GM23338 (cell line): ENCODE measurements around the gene C17orf107. TPM values are rescaled to one million over a fixed set of nuclear protein-coding genes. Genes with fewer than 3 reads are reported as not detected.

ENCODE experiments used
- ATAC-seq: fragments of 200-7000 bp; cut with Tn5 transposase; 3 replicates; pipeline ENCODE4 v1.9.1; 2020
- DNase-seq: peaks from one replicate; pipeline ENCODE4 v3.0.0-alpha.2; 2015; ENCODE audit warnings: low spot score
- H2AFZ ChIP-seq: fragments of 200-600 bp; sonication (generic); 2 replicates; pipeline ENCODE4 v1.8.0; 2016; ENCODE audit warnings: antibody characterized with exemption, mild to moderate bottlenecking, moderate library complexity
- H3F3A ChIP-seq: fragments of 200-600 bp; sonication (generic); replicated peaks from 2 replicates; pipeline ENCODE4 v1.8.0; 2017; ENCODE audit warnings: antibody characterized with exemption, mixed run types, low read depth
- H3K27ac ChIP-seq: fragments of 200-600 bp; sonication (generic); 2 replicates; pipeline ENCODE4 v1.6.1; 2016; ENCODE audit warnings: low read depth
- H3K27me3 ChIP-seq: fragments of 200-600 bp; sonication (generic); 2 replicates; pipeline ENCODE4 v1.8.0; 2016; ENCODE audit warnings: mild to moderate bottlenecking, mixed run types, moderate library complexity; ENCODE audit not compliant: insufficient read depth
- H3K36me3 ChIP-seq: fragments of 200-600 bp; sonication (generic); 2 replicates; pipeline ENCODE4 v1.8.0; 2016; ENCODE audit warnings: mild to moderate bottlenecking; ENCODE audit not compliant: insufficient read depth
- H3K4me1 ChIP-seq: fragments of 200-600 bp; sonication (generic); 2 replicates; pipeline ENCODE4 v1.8.0; 2016; ENCODE audit warnings: mild to moderate bottlenecking, moderate library complexity; ENCODE audit not compliant: insufficient read depth
- H3K4me2 ChIP-seq: fragments of 200-600 bp; sonication (generic); 2 replicates; pipeline ENCODE4 v1.7.1; 2017; ENCODE audit warnings: mixed run types
- H3K4me3 ChIP-seq: fragments of 200-600 bp; sonication (generic); 2 replicates; pipeline ENCODE4 v1.6.1; 2016; ENCODE audit warnings: mixed run types
- H3K79me2 ChIP-seq: fragments of 200-600 bp; sonication (generic); replicated peaks from 2 replicates; pipeline ENCODE4 v1.8.0; 2017; ENCODE audit warnings: mild to moderate bottlenecking; ENCODE audit not compliant: insufficient read depth
- H3K9me2 ChIP-seq: fragments of 200-600 bp; sonication (generic); 2 replicates; pipeline ENCODE4 v1.8.0; 2017; ENCODE audit not compliant: insufficient read depth
- H4K20me1 ChIP-seq: fragments of 200-600 bp; sonication (generic); replicated peaks from 2 replicates; pipeline ENCODE4 v1.8.0; 2017; ENCODE audit warnings: mild to moderate bottlenecking; ENCODE audit not compliant: insufficient read depth
- H3K27ac Mint-ChIP-seq: 2 replicates; pipeline ENCODE4 v1.8.0; 2020; ENCODE audit warnings: inconsistent platforms, mild to moderate bottlenecking, moderate library complexity, mixed read lengths
- H3K27me3 Mint-ChIP-seq: 3 replicates; pipeline ENCODE4 v1.8.0; 2022; ENCODE audit warnings: low read depth, mild to moderate bottlenecking, moderate library complexity, mixed read lengths, inconsistent platforms; ENCODE audit not compliant: insufficient read depth, poor library complexity
- H3K36me3 Mint-ChIP-seq: 3 replicates; pipeline ENCODE4 v1.8.0; 2021; ENCODE audit warnings: low read depth, mild to moderate bottlenecking, inconsistent platforms, moderate library complexity, mixed read lengths
- H3K4me1 Mint-ChIP-seq: 3 replicates; pipeline ENCODE4 v1.8.0; 2020; ENCODE audit warnings: mild to moderate bottlenecking, inconsistent platforms, mixed read lengths
- H3K4me3 Mint-ChIP-seq: 3 replicates; pipeline ENCODE4 v1.8.0; 2021; ENCODE audit warnings: moderate library complexity, mild to moderate bottlenecking, inconsistent platforms, mixed read lengths
- H3K9me3 Mint-ChIP-seq: 3 replicates; pipeline ENCODE4 v1.8.0; 2020; ENCODE audit warnings: moderate library complexity, mild to moderate bottlenecking, inconsistent platforms, mixed read lengths
- CREB1 ChIP-seq: fragments of 250-450 bp; sonication (Bioruptor Pico); IDR thresholded peaks from 2 replicates; pipeline ENCODE4 v1.5.0; 2020; ENCODE audit warnings: low read depth, mild to moderate bottlenecking, moderate library complexity
- CTCF ChIP-seq, 2 experiments: fragments of 200-600 bp in 1 of 2; sonication (generic) in 1 of 2; conservative IDR thresholded peaks; 2 replicates each; pipeline versions ENCODE4 v1.5.1 to v1.6.1; 2016 to 2017; ENCODE audit warnings: antibody characterized with exemption in 2 of 2, low read depth in 2 of 2, mild to moderate bottlenecking in 2 of 2, moderate library complexity in 1 of 2
- ETS1 ChIP-seq: IDR thresholded peaks from 2 replicates; pipeline ENCODE4 v1.6.1; 2016; ENCODE audit warnings: antibody characterized with exemption
- EZH2 ChIP-seq: fragments of 200-600 bp; sonication (generic); IDR thresholded peaks from one replicate; pipeline ENCODE4 v1.8.0; 2017; ENCODE audit warnings: antibody characterized with exemption, mild to moderate bottlenecking, low read depth; ENCODE audit not compliant: unreplicated experiment
- EZH2phosphoT487 ChIP-seq: fragments of 200-600 bp; sonication (generic); IDR thresholded peaks from one replicate; pipeline ENCODE4 v1.8.1; 2018; ENCODE audit warnings: antibody characterized with exemption; ENCODE audit not compliant: unreplicated experiment
- POLR2AphosphoS5 ChIP-seq: IDR thresholded peaks from 2 replicates; pipeline ENCODE4 v1.6.1; 2016; ENCODE audit warnings: antibody characterized with exemption, low read depth
- REST ChIP-seq: IDR thresholded peaks from one replicate; pipeline ENCODE4 v1.6.1; 2018; ENCODE audit warnings: antibody characterized with exemption; ENCODE audit not compliant: unreplicated experiment
- ZNF114 ChIP-seq: fragments of 250-450 bp; sonication (Bioruptor Pico); IDR thresholded peaks from 2 replicates; pipeline ENCODE4 v1.5.0; 2020; ENCODE audit warnings: mild to moderate bottlenecking, moderate library complexity
- polyA plus RNA-seq: library from polyadenylated mRNA; unstranded; fragments of >200 nt; fragmentation: Nextera tagmentation; extraction: Ambion mirVana; gene quantifications from 2 replicates; pipeline ENCODE4 v1.2.1, GENCODE V29; 2016
- total RNA-seq: library from RNA; depleted of rRNA; stranded (reverse); fragments of >200 nt; shearing (Covaris generic); gene quantifications from 2 replicates; pipeline ENCODE4 v1.2.3, GENCODE V29; 2014

The C17orf107 gene
- total and polyA plus RNA-seq, 2 experiments from 2014 or later, result 1.9 to 5.9 TPM

- DNase-seq (peak; percentile 68), ATAC-seq (peak; percentile 18)
- Mint-ChIP-seq H3K36me3 (peaks cover 27% of the 10 kb centered on the region), H3K4me1 (peaks cover 38% of the 10 kb centered on the region), H3K4me3 (peak overlapping the region; percentile 88), H3K27ac (peak overlapping the region; percentile 95), H3K9me3 (no peaks in the 10 kb centered on the region; the same call in 2 of the 3 replicates), H3K27me3 (peaks cover 27% of the 10 kb centered on the region)
- H3K4me2 ChIP-seq, result peak overlapping the region; percentile 96
- peak overlapping the region; percentile 96 for H3K4me3 ChIP-seq
- no peaks in the 10 kb centered on the region for H3K27me3 ChIP-seq
- no peaks in the 10 kb centered on the region for H3K9me2 ChIP-seq
- TF ChIP-seq EZH2 (no peak), EZH2phosphoT487 (no peak), CTCF (conservative IDR thresholded peaks at IDR 0.05; ENCODE audit: low read depth in 2 of 2) (no peak), POLR2AphosphoS5 (peak; percentile 18; the same call in 1 of the 2 replicates), ZNF114 (no peak)
- H3K4me1 ChIP-seq, result peaks cover 32% of the 10 kb centered on the region
- peaks cover 15% of the 10 kb centered on the region for H3K36me3 ChIP-seq
- peak overlapping the region; percentile 5; the same call in 1 of the 2 replicates for H2AFZ ChIP-seq
- peaks cover 30% of the 10 kb centered on the region for H3K79me2 ChIP-seq
- peak overlapping the region; percentile 96 for H3K27ac ChIP-seq
- H3F3A ChIP-seq, result peaks cover 22% of the 10 kb centered on the region
- peaks cover 15% of the 10 kb centered on the region for H4K20me1 ChIP-seq
These were observed 50.9 kb downstream of the C17orf107 start for GRCh38 chr17:4950075-4950745.

- Histone ChIP-seq H3K4me1 (peaks cover 27% of the 10 kb centered on the region), H2AFZ (peak within 1 kb of the TSS; percentile 5; the same call in 1 of the 2 replicates), H4K20me1 (peaks cover 10% of the 10 kb centered on the region), H3F3A (peaks cover 16% of the 10 kb centered on the region), H3K79me2 (peaks cover 25% of the 10 kb centered on the region), H3K9me2 (no peaks in the 10 kb centered on the region), H3K27me3 (no peaks in the 10 kb centered on the region), H3K27ac (peak within 1 kb of the TSS; percentile 96), H3K4me2 (peak within 1 kb of the TSS; percentile 96), H3K4me3 (peak within 1 kb of the TSS; percentile 96), H3K36me3 (peaks cover 9% of the 10 kb centered on the region)
- ATAC-seq, result peak; percentile 2
- no peak for TF ChIP-seq REST
- no peak for TF ChIP-seq EZH2phosphoT487
- TF ChIP-seq CREB1 (CRISPR knock-in tag), result no peak
- peak; percentile 19; the same call in 1 of the 2 replicates for TF ChIP-seq POLR2AphosphoS5
- no peak for TF ChIP-seq ETS1
- peak within 1 kb of the TSS; percentile 88 for H3K4me3 Mint-ChIP-seq
- peak within 1 kb of the TSS; percentile 95 for H3K27ac Mint-ChIP-seq
- peaks cover 33% of the 10 kb centered on the region for H3K4me1 Mint-ChIP-seq
- DNase-seq, result peak; percentile 60
- no peaks in the 10 kb centered on the region; the same call in 2 of the 3 replicates for H3K9me3 Mint-ChIP-seq
- peaks cover 21% of the 10 kb centered on the region for H3K27me3 Mint-ChIP-seq
- peaks cover 23% of the 10 kb centered on the region for H3K36me3 Mint-ChIP-seq
These were observed 51.4 kb downstream of the C17orf107 start, which contains the start of gene ENO3 for GRCh38 chr17:4950746-4951204. TSS of gene ENO3 (plus strand) at chr17:4951119. CDS start at chr17:4951830, 711 bp downstream.
